ENCODE measurements around the gene FFAR3.

DNA sequence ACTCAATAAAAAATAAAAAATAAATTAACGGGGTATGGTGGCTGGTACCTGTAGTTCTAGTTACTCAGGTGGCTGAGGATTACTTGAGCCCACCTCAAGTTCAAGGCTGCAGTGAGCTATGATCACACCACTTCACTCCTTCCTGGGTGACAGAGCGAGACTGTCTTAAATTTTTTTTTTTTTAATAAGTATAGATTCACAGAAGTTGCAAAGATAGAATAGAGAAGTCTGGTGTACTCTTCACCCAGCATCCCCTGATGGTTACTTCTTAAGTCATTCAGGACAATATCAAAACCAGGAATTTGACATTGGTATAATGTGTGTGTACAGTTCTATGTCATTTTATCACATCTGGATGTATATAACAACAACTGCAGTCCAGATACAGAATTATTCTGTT, 37.0 kb upstream of the FFAR3 start:
- TF ChIP-seq, protein P1, sequence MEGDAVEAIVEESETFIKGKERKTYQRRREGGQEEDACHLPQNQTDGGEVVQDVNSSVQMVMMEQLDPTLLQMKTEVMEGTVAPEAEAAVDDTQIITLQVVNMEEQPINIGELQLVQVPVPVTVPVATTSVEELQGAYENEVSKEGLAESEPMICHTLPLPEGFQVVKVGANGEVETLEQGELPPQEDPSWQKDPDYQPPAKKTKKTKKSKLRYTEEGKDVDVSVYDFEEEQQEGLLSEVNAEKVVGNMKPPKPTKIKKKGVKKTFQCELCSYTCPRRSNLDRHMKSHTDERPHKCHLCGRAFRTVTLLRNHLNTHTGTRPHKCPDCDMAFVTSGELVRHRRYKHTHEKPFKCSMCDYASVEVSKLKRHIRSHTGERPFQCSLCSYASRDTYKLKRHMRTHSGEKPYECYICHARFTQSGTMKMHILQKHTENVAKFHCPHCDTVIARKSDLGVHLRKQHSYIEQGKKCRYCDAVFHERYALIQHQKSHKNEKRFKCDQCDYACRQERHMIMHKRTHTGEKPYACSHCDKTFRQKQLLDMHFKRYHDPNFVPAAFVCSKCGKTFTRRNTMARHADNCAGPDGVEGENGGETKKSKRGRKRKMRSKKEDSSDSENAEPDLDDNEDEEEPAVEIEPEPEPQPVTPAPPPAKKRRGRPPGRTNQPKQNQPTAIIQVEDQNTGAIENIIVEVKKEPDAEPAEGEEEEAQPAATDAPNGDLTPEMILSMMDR (IDR thresholded peaks at IDR 0.05) = no peak
- TF ChIP-seq ZFX (IDR thresholded peaks at IDR 0.05; ENCODE audit: borderline replicate concordance) = no peak
